NCI-H524 treated with DMSO at 0.1 percent for 48 hours (cell line): ENCODE measurements around the gene GLIS1.

Source experiments
- DNase-seq: peaks from one replicate; lab custom pipeline; 2025; lab: John Stamatoyannopoulos, UW

Gene GLIS1

DNA sequence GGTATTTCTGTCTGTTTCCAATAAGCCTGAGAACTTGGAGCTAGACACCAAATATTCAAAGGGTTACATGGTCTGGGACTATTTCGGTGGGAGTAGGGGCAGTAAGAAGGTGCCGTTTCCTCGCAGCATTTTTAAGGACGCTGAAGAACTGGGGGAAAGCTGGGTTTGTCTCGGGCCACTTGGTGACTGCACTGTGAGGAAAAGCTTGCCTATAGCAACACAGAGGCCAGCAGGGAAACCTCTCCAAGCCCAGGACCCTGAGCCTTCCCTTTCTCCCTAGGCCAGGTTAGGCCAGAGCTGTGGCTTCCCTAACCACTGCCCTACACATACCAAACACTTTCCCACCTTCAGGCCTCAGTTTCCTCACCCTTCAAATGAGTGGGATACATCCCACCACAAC is 3.3 kb downstream of the GLIS1 start:
- DNase-seq, result no peak

DNA sequence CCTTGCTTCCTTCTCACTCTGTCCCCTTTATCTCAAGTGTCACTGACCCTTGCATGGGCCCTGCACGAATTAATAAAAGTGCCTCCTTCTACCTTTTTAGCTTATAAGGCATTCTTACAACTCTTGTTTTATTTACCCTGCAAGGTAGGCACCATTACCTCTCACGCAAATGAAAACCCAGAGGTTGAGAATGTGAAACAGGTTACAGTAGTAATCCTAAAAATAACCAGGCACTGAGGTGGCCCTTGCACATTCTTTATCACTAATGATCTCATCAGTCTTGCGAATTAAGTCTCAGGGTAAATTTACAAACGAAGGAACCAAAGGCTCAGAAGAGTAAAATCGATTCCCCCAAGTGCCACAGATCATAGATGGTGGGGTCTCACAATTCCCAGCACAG is 3.7 kb downstream of the GLIS1 start:
- DNase-seq, result no peak

- DNase-seq, result no peak
These were observed 4.2 kb downstream of the GLIS1 start for GRCh38 chr1:53734650-53735211.

GRCh38 chr1:53733975-53734649 is 4.9 kb downstream of the GLIS1 start:
- no peak for DNase-seq

- DNase-seq, result no peak
These were observed 5.5 kb downstream of the GLIS1 start for GRCh38 chr1:53733447-53733931.

GRCh38 chr1:53732912-53733317 is 6.0 kb downstream of the GLIS1 start:
- no peak for DNase-seq

- no peak for DNase-seq
These were observed 6.6 kb downstream of the GLIS1 start for GRCh38 chr1:53732409-53732808.

DNA sequence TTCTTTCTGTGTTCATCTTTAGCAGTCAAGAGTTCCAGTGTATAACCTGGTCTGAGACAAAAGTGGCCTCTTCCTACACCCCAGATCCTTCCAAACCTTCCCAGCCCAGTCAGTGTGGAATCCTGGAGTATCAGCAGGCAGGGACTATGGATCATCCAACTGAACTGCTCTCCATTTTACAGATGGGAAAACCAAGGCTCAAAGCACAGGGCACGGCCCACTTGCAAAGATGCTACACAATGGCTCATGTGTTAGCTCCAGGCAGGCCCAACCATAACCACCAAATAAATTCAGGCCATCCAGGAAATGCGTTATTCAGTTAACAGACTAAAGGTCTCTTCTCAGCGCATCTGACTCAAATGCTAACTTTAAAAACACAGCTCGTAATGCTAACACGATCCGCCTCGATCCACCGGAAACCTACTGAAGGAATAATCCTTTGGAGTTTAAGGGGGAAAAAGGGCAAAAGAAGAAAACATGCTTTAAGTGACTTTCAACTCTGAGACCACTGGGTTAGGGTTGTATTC is 7.1 kb downstream of the GLIS1 start:
- DNase-seq, result no peak

- DNase-seq, result no peak
These were observed 7.8 kb downstream of the GLIS1 start for GRCh38 chr1:53731043-53731600.

- DNase-seq, result no peak
These were observed 8.6 kb downstream of the GLIS1 start for GRCh38 chr1:53730224-53730865.

DNA sequence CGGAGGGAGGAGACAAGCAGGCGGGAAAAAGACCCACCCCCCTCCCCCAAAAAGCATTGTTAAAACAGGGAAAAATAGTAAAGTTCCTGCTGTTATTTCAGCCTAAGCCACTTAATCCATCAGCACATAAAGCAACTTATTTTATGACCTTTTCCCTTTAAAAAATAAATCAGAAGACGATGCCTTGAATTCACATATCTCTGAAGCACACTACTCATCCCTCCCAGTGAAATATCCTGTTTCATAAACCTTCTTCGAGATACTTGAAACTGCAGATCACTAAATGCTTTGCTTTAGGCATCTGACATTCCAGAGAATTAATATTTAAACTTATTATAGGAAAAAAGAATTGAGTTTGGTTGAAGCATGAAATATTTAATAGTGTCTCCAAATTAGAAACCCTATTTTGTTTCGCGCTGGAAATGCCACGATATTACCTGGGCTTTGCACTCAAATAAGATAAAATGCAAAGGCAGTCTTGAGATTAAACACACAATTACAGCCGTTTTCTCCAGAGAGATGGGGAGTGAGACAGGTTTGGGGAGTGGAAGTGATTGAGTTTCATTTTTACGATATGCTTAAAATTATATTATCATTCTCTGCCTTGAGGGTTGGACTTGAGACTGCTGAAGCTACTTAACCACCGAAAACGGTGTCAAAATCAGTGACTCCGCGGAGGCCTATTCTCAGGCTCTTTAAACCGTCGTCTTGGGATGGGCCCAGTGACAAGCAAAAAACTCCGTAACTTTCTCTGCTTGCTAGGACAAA is 9.3 kb downstream of the GLIS1 start:
- no peak for DNase-seq

- no peak for DNase-seq
These were observed 10.1 kb downstream of the GLIS1 start for GRCh38 chr1:53728702-53729455.

DNA sequence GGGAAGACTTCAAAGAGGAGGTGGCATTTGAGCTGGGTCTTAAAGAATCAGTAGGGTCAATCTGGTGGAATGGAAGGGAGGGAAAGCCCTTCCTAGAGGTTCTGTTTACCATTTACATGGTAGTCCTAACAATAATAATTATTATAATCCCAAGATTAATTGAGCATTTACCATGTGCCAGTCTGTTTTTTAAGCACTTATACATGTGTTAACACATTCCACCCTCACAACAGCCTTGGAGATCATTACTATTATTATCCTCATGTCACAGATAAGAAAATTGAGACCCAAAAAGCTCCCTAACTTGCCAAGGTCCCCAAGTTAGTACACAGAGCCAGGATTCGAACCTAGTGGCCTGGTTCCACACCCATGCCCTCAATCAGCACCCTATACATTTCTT is 10.8 kb downstream of the GLIS1 start:
- no peak for DNase-seq

DNA sequence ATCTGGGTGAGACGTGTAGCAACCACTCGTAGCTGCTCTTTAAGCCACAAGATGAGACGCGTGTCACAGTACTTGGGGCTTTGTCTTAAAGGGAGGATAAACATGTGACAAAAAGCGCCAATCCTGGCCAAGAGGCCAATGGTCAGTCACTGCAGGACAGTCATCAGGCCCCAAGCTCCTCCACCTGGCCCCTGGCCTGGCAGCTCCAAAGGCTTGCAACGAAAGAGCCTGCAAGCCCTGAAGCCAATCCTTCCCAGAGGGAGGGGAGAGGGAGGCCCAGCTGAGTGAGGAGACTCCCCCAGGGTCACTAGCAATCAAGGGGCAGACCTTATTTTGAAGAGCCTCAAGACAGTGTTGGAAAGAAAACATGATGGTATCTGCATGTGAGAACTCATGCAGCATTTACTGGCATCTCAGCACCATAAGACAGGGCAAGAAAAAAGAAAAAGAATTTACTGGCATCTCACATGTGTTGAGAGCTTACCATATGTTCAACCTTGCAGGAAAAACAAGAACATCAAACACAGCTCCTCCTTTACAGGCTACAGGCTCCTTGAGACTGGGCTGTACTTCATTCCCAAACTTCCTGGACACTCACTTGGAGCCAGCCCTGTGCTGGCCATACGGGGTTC is 11.4 kb downstream of the GLIS1 start:
- DNase-seq, result no peak

- no peak for DNase-seq
These were observed 12.9 kb downstream of the GLIS1 start for GRCh38 chr1:53726009-53726600.

- no peak for DNase-seq
These were observed 13.7 kb downstream of the GLIS1 start for GRCh38 chr1:53725238-53725689.

- DNase-seq, result no peak
These were observed 16.9 kb downstream of the GLIS1 start for GRCh38 chr1:53722025-53722424.

DNA sequence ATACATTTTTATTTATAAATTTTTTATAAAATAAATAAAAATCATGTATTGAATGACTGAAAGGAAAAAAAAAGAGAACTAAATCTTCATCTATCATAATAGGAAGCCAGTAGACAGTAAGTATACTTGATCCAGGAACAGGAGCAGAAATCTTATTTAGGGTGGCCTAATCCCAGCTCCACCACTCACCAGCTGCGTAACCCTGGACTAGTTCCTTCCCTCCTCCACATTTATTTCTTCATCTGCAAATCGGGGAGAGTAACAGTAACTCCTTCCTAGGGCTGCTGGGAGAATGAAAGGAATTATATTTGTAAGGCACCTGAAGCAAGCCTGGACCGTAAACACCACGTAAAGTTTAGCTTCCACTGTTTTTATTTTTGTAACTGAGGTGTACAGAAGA is 17.9 kb downstream of the GLIS1 start:
- DNase-seq, result no peak

DNA sequence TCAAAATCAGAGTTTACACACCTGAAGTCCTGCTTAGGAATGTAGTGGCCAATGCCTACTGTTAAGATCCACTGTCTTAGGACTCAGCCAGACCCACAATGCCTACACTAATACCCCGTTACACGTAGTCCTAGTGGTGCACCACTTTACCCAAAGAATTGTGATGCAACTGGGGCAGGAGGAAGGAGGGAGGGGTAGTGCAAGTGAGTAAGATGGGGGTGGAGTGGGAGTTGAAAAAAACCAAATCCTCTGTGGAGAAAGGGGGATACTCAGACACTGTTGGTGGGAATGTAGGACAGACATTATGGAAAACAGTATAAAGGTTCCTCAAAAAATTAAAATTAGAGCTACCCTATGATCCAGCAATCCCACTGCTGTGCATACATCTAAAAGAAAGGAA is 19.5 kb downstream of the GLIS1 start:
- DNase-seq, result no peak

DNA sequence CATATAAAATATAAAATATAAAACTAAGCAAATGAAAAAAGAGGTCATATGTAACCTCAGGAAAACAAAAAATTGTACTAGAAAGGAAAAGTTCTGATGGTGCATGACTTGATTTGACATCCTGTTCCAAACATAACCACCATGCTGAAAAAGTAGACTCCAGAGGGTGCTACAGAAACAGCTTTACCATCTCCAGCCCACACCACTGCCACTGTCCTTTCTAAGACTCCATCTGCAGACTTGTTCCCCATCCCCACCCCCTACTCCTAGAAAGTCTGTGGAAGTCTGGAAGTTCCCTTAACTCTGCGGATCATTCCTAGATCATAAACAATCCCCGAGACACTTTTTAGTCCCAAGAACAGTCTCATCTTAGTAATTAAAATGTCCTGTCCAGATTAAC is 20.5 kb downstream of the GLIS1 start:
- no peak for DNase-seq
